Spinal cord (tissue), 10 donors: ENCODE measurements around the gene SGMS1. TPM values are rescaled to one million over a fixed set of nuclear protein-coding genes. Genes with fewer than 3 reads are reported as not detected.
A peak's percentile ranks its signal among the peaks of the same experiment; 100 is the strongest.
"Not testable (repeated sequence)": the region's sequence is repeated elsewhere in the genome, so short reads cannot be mapped to it uniquely, and the experiment has no call there.

Experiments used
- DNase-seq, 6 donors: peaks; one replicate each; pipeline versions ENCODE4 v3.0.0 to v3.0.0-alpha.2; 2013 to 2015; ENCODE audit warnings: low spot score in 6 of 6, low read depth in 4 of 6
- H3K27ac ChIP-seq: one replicate; pipeline ENCODE4 v1.5.1; 2013; ENCODE audit warnings: low read depth, low read length, control low read depth
- H3K27me3 ChIP-seq: one replicate; pipeline ENCODE4 v1.6.1; 2013; ENCODE audit warnings: low read length; ENCODE audit not compliant: control insufficient read depth, insufficient read depth
- H3K36me3 ChIP-seq: one replicate; pipeline ENCODE4 v1.6.1; 2013; ENCODE audit warnings: low read length; ENCODE audit not compliant: control insufficient read depth, insufficient read depth
- H3K4me1 ChIP-seq: one replicate; pipeline ENCODE4 v1.6.1; 2013; ENCODE audit warnings: low read length; ENCODE audit not compliant: control insufficient read depth, insufficient read depth
- H3K4me3 ChIP-seq: one replicate; pipeline ENCODE4 v1.5.1; 2013; ENCODE audit warnings: low read depth, low read length, control low read depth
- H3K9me3 ChIP-seq: one replicate; pipeline ENCODE4 v1.6.1; 2013; ENCODE audit warnings: low read length; ENCODE audit not compliant: control insufficient read depth, insufficient read depth
- WGBS: methylation state at CpG from one replicate; pipeline ENCODE4 v1.1.5; 2013; ENCODE audit warnings: missing lambda C conversion rate; ENCODE audit not compliant: insufficient coverage; 5-methylcytosine and 5-hydroxymethylcytosine counted together
- polyA plus RNA-seq, 2 donors: library from polyadenylated mRNA; unstranded; fragments of 120-200 nt; gene quantifications; one replicate each; pipeline ENCODE4 v1.2.1, GENCODE V29; 2013; ENCODE audit not compliant: insufficient read length in 2 of 2
- total RNA-seq, 2 donors: library from RNA; depleted of rRNA in 1 of 2; stranded (reverse); fragments of 120-200 nt in 1 of 2; fragments of >200 nt in 1 of 2; gene quantifications; one replicate each; pipeline versions ENCODE4 v1.2.3 to v1.2.4, GENCODE V29; 2013 to 2014
- donor health status: healthy.

The SGMS1 gene
- total and polyA plus RNA-seq, 4 donors: 24.5 to 57.2 (median 40.5) TPM

- peak overlapping the region; percentile 50 for H3K27ac ChIP-seq
- peaks cover 14% of the 10 kb centered on the region for H3K4me1 ChIP-seq
- DNase-seq: peak in 1 of 6 donors; percentile 24
Measured at GRCh38 chr10:50554995-50555568, 68.7 kb downstream of the SGMS1 start.

DNA sequence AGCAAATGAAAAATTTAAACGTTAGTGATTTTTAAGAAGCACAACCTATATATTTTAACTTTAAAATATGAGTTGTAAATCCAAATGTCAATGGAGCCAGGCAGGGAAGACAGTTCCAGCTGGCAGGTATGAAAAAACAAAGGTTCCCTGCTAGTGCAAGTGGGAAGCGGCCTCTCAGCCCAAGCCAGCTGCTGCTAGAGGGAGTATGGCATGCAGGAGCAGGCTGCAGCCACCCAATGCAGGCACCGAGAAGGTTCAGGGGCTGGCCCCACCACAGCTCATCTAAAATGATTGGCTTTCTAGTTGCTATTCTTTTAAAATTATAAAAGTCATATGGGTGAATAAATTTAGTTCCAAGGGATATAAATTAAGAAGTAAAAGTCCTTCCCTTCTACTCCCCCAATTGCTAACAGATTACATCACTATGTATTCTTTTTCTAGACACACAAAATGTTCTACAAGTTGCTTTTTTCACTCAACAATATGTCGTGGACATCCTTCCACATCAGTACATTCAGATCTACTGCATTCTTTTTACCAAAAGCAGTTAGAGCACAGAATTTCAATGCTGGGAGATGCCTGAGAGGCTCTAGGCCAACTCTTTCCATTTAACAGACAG is 69.3 kb downstream of the SGMS1 start:
- DNase-seq: no peak
- Histone ChIP-seq H3K27ac (peak overlapping the region; percentile 50), H3K4me3 (no peak overlapping the region), H3K27me3 (no peaks in the 10 kb centered on the region), H3K9me3 (no peaks in the 10 kb centered on the region), H3K4me1 (peaks cover 14% of the 10 kb centered on the region), H3K36me3 (no peaks in the 10 kb centered on the region)
- WGBS: 76% methylated on average over 2 of the region's 4 CpGs

More at GRCh38 chr10:50554995-50555568, 68.7 kb downstream of the SGMS1 start:
- H3K4me3 ChIP-seq: no peak overlapping the region
- no peaks in the 10 kb centered on the region for H3K9me3 ChIP-seq
- H3K36me3 ChIP-seq: no peaks in the 10 kb centered on the region
- H3K27me3 ChIP-seq: no peaks in the 10 kb centered on the region
- 83% methylated on average over 1 of the region's 3 CpGs for WGBS

GRCh38 chr10:50552771-50553535 is 70.8 kb downstream of the SGMS1 start:
- no peak overlapping the region for H3K27ac ChIP-seq
- no peaks in the 10 kb centered on the region for H3K36me3 ChIP-seq
- H3K4me1 ChIP-seq: peaks cover 14% of the 10 kb centered on the region
- H3K9me3 ChIP-seq: no peaks in the 10 kb centered on the region
- no peaks in the 10 kb centered on the region for H3K27me3 ChIP-seq
- no peak for DNase-seq
- WGBS: no CpG with 5 or more reads among the region's 4 CpGs
- H3K4me3 ChIP-seq: no peak overlapping the region

- no peaks in the 10 kb centered on the region for H3K36me3 ChIP-seq
- no peak for DNase-seq
- H3K4me3 ChIP-seq: no peak overlapping the region
- no peaks in the 10 kb centered on the region for H3K9me3 ChIP-seq
- H3K4me1 ChIP-seq: peaks cover 14% of the 10 kb centered on the region
- no peaks in the 10 kb centered on the region for H3K27me3 ChIP-seq
- no peak overlapping the region for H3K27ac ChIP-seq
- no CpG with 5 or more reads among the region's 4 CpGs for WGBS
Measured at GRCh38 chr10:50552308-50552707, 71.4 kb downstream of the SGMS1 start.

GRCh38 chr10:50551894-50552293 is 71.9 kb downstream of the SGMS1 start:
- no peak overlapping the region for H3K4me3 ChIP-seq
- no peaks in the 10 kb centered on the region for H3K9me3 ChIP-seq
- no peak for DNase-seq
- no peaks in the 10 kb centered on the region for H3K36me3 ChIP-seq
- peaks cover 14% of the 10 kb centered on the region for H3K4me1 ChIP-seq
- no CpG with 5 or more reads among the region's 2 CpGs for WGBS
- H3K27ac ChIP-seq: no peak overlapping the region
- H3K27me3 ChIP-seq: no peaks in the 10 kb centered on the region

DNA sequence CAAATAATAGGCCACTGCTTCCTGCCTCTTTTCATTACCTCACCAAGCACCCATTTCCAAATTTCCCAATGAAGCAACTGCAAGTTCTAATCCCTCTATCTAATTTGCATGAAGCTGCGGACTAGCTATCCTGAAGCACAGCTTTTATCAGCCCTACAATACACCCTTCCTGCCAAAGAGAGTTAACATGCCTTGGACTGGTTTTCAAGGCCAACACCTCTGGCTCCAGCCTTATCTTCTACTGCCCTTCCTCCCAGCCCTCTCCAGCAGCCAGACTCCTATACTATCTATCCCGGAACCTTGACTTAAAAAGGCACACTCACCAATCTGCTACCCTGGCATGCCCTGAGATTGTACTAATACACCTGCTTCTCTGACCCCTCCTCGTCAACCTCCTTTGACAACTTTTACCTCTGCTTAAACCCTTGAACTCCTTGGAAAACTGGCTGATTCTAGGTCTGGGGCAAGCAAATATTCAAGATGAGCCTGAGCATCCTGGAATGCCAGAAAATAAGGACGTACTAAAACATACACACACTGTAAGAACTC is 73.4 kb downstream of the SGMS1 start:
- 86% methylated on average over 3 of the region's 4 CpGs for WGBS
- Histone ChIP-seq H3K9me3 (no peaks in the 10 kb centered on the region), H3K4me3 (no peak overlapping the region), H3K36me3 (no peaks in the 10 kb centered on the region), H3K27ac (no peak overlapping the region), H3K27me3 (no peaks in the 10 kb centered on the region), H3K4me1 (peaks cover 9% of the 10 kb centered on the region)
- DNase-seq: no peak

- WGBS: no CpG with 5 or more reads among the region's 3 CpGs
- H3K27me3 ChIP-seq: not testable (repeated sequence)
Measured at GRCh38 chr10:50549186-50549585, 74.6 kb downstream of the SGMS1 start.

DNA sequence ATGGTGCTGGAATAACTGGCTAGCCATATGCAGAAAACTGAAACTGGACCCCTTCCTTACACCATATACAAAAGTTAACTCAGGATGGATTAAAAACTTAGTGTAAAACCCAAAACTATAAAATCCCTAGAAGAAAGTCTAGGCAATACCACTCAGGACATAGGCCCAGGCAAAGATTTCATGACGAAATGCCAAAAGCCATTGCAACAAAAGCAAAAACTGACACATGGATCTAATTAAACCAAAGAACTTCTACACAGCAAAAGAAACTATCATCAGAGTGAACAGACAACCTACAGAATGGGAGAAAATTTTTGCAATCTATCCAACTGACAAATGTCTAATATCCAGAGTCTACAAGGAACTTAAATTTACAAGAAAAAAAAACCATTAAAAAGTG is 75.3 kb downstream of the SGMS1 start:
- not testable (repeated sequence) for DNase-seq, H3K9me3 ChIP-seq, H3K27ac ChIP-seq, H3K4me3 ChIP-seq, H3K27me3 ChIP-seq, H3K4me1 ChIP-seq, H3K36me3 ChIP-seq
- no CpG with 5 or more reads among the region's 1 CpG for WGBS

More at GRCh38 chr10:50549186-50549585, 74.6 kb downstream of the SGMS1 start:
- not testable (repeated sequence) for H3K36me3 ChIP-seq, H3K27ac ChIP-seq, H3K4me3 ChIP-seq, H3K9me3 ChIP-seq, H3K4me1 ChIP-seq, DNase-seq

- H3K9me3 ChIP-seq, H3K27ac ChIP-seq, H3K36me3 ChIP-seq, H3K4me1 ChIP-seq, H3K4me3 ChIP-seq, DNase-seq, H3K27me3 ChIP-seq: not testable (repeated sequence)
- no CpG with 5 or more reads among the region's 1 CpG for WGBS
Measured at GRCh38 chr10:50546287-50546686, 77.5 kb downstream of the SGMS1 start.
